Thyroid gland (tissue), 4 donors: Measurements from ENCODE around the gene PPP1CB. TPM values are rescaled to one million over a fixed set of nuclear protein-coding genes. Genes with fewer than 3 reads are reported as not detected.
A peak's percentile ranks its signal among the peaks of the same experiment; 100 is the strongest.

Experiments
- DNase-seq, 2 donors: peaks; one replicate each; pipeline ENCODE4 v3.0.0-alpha.2; 2019
- H3K27ac ChIP-seq, 3 donors: fragments of 200-600 bp; sonication (generic); 1 replicate in 2 of 3; 2 replicates in 1 of 3; pipeline ENCODE4 v1.5.1; 2016 to 2019; ENCODE audit warnings: mild to moderate bottlenecking in 1 of 3, moderate library complexity in 1 of 3
- H3K27me3 ChIP-seq: fragments of 200-600 bp; sonication (generic); one replicate; pipeline ENCODE4 v1.5.1; 2019
- H3K36me3 ChIP-seq, 2 donors: fragments of 200-600 bp; sonication (generic); one replicate each; pipeline ENCODE4 v1.5.1; 2016 to 2019
- H3K4me1 ChIP-seq, 2 donors: fragments of 200-600 bp; sonication (generic); one replicate each; pipeline ENCODE4 v1.5.1; 2017 to 2019
- H3K4me3 ChIP-seq, 3 donors: fragments of 200-600 bp; sonication (generic); replicated peaks in 1 of 3; 1 replicate in 2 of 3; 2 replicates in 1 of 3; pipeline ENCODE4 v1.5.1; 2016; ENCODE audit warnings: mild to moderate bottlenecking in 1 of 3
- H3K9me3 ChIP-seq: fragments of 200-600 bp; sonication (generic); one replicate; pipeline ENCODE4 v1.5.1; 2017
- POLR2A ChIP-seq, 2 donors: fragments of 450-650 bp; IDR thresholded peaks; one replicate each; pipeline ENCODE4 v1.6.1; 2017; ENCODE audit warnings: antibody characterized with exemption in 2 of 2, mild to moderate bottlenecking in 2 of 2, moderate library complexity in 1 of 2
- WGBS, 2 donors: methylation state at CpG; one replicate each; pipeline ENCODE4 v1.1.5; 2017; 5-methylcytosine and 5-hydroxymethylcytosine counted together
- intact Hi-C: fragments of 100-400 bp; cut with DNase I; formaldehyde crosslinking; loops from one replicate; pipeline ENCODE4 v1.15.1; 2023
- total RNA-seq, 4 donors: library from RNA; depleted of rRNA; stranded (reverse); fragments of >200 nt; gene quantifications; one replicate each; pipeline ENCODE4 v1.2.3, GENCODE V29; 2016
- TF ChIP-seq, protein P1 (sequence below), 6 experiments: fragments of 200-600 bp in 3 of 6; fragments of 450-650 bp in 3 of 6; sonication (generic) in 3 of 6; IDR thresholded peaks; one replicate each; pipeline ENCODE4 v1.5.1; 2016 to 2019; ENCODE audit warnings: antibody characterized with exemption in 6 of 6, mild to moderate bottlenecking in 2 of 6, inconsistent platforms in 1 of 6, moderate library complexity in 1 of 6

The PPP1CB gene
- total RNA-seq, 4 donors from 2014 or later = 142 to 229 (median 199) TPM

DNA sequence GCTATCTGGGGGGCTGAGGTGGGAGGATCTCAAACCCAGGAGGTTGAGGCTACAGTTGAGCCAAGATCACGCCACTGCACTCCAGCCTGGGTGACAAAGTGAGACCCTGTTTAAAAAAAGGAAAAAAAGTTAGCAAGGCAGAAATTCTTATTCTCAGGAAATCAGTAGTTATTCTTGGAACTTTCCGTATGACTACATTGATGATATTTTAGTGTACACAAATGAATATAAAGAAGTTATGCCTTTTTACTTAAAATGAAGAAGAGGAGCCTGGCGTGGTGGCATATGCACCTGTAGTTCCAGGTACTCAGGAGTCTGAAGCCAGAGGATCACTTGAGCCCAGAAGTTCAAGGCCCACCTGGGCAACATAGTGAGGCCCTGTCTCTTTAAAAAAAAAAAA is 66.4 kb downstream of the PPP1CB start:
- intact Hi-C loops = no loop called here
- TF ChIP-seq POLR2A (IDR thresholded peaks at IDR 0.05) = no peak
- TF ChIP-seq, protein P1, sequence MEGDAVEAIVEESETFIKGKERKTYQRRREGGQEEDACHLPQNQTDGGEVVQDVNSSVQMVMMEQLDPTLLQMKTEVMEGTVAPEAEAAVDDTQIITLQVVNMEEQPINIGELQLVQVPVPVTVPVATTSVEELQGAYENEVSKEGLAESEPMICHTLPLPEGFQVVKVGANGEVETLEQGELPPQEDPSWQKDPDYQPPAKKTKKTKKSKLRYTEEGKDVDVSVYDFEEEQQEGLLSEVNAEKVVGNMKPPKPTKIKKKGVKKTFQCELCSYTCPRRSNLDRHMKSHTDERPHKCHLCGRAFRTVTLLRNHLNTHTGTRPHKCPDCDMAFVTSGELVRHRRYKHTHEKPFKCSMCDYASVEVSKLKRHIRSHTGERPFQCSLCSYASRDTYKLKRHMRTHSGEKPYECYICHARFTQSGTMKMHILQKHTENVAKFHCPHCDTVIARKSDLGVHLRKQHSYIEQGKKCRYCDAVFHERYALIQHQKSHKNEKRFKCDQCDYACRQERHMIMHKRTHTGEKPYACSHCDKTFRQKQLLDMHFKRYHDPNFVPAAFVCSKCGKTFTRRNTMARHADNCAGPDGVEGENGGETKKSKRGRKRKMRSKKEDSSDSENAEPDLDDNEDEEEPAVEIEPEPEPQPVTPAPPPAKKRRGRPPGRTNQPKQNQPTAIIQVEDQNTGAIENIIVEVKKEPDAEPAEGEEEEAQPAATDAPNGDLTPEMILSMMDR (IDR thresholded peaks at IDR 0.05) = no peak

DNA sequence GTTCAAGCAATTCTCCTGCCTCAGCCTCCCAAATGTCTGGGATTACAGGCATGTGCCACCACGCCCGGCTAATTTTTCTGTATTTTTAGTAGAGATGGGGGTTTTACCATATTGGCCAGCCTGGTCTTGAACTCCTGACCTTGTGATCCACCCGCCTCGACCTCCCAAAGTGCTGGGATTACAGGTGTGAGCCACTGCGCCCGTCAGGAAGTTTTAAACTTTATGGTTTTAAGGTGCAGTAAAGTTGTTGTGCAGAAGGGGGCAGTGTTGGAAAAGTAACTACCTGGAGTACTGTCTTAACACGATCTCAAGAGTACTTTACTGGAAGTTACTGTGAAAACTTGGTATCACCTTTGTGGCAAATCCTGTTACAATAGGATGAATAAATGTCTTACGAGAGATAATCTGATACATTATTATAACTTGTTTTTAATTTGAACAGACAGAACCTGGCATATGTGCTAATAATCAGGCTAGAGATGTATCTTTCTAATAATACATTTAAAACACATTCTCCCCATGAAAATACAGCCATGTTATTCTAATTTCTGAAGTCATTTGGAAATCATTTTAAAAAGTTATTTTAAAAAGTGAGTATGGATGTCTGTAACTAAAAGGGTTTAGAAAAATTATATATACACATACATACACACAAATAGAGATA is 69.8 kb downstream of the PPP1CB start:
- peak; percentile 35 to 47 for DNase-seq
- TF ChIP-seq, protein P1 (IDR thresholded peaks at IDR 0.05) = peak in 5 of 6 experiments; percentile 38 to 84 (median 79)
- TF ChIP-seq POLR2A (IDR thresholded peaks at IDR 0.05) = no peak
- H3K36me3 ChIP-seq = no peaks in the 10 kb centered on the region
- intact Hi-C loops = no loop called here
- H3K4me3 ChIP-seq = no peak overlapping the region
- H3K27ac ChIP-seq = no peak overlapping the region
- 3 to 8% methylated on average over 8 of the region's 8 CpGs for WGBS, 2 donors
- H3K4me1 ChIP-seq = no peaks in the 10 kb centered on the region
- H3K27me3 ChIP-seq = no peaks in the 10 kb centered on the region
- H3K9me3 ChIP-seq = no peaks in the 10 kb centered on the region

More for the DNA sequence above, 66.4 kb downstream of the PPP1CB start:
- DNase-seq = no peak
- WGBS, 2 donors = 90 to 95% methylated on average over 3 of the region's 3 CpGs
- no peaks in the 10 kb centered on the region for H3K27me3 ChIP-seq
- no peak overlapping the region for H3K27ac ChIP-seq
- no peaks in the 10 kb centered on the region for H3K4me1 ChIP-seq
- H3K36me3 ChIP-seq = no peaks in the 10 kb centered on the region
- no peak overlapping the region for H3K4me3 ChIP-seq
- H3K9me3 ChIP-seq = no peaks in the 10 kb centered on the region

DNA sequence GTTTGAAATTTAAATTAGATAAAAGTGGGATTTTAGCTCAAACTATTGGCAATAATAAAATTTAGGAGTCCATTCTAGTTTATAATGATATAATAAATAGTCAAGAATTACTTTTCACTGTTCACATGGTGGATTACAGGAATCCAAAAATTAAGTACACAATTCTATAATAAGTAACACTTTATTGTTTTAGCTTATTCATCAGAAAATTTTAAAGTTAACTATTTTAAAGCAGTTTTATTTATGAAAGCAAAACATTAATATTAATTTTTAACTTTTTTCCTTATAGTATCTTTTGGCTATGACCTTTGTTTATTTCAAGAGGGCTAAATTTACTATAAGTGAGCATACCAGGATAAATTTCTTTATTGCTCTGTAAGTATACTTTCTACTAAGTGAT is 70.4 kb downstream of the PPP1CB start:
- Histone ChIP-seq H3K36me3 (no peaks in the 10 kb centered on the region), H3K27me3 (no peaks in the 10 kb centered on the region), H3K9me3 (no peaks in the 10 kb centered on the region), H3K4me1 (no peaks in the 10 kb centered on the region), H3K4me3 (no peak overlapping the region), H3K27ac (no peak overlapping the region)
- TF ChIP-seq POLR2A (IDR thresholded peaks at IDR 0.05) = no peak
- TF ChIP-seq, protein P1 (IDR thresholded peaks at IDR 0.05) = no peak
- no peak for DNase-seq
- intact Hi-C loops = no loop called here

DNA sequence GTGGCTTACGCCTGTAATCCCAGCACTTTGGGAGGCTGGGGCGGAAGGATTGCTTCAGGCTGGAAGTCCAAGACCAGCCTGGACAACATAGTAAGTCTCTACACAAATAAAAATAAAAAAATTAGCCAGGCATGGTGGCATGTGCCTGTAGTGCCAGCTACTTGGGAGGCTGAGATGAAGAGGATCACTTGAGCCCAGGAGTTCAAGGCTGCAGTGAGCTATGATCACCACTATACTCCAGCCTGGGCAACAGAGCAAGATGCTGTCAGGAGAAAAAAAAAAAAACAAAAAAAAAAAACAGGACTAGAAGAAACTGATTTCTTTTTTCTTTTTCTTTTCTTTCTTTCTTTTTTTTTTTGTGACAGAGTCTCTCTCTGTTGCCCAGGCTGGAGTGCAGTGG is 72.6 kb downstream of the PPP1CB start:
- intact Hi-C loops = no loop called here
- no peak for DNase-seq
- H3K9me3 ChIP-seq = no peaks in the 10 kb centered on the region
- no peak overlapping the region for H3K27ac ChIP-seq
- TF ChIP-seq, protein P1 (IDR thresholded peaks at IDR 0.05) = no peak
- TF ChIP-seq POLR2A (IDR thresholded peaks at IDR 0.05) = no peak
- no peak overlapping the region for H3K4me3 ChIP-seq
- H3K27me3 ChIP-seq = no peaks in the 10 kb centered on the region
- WGBS, 2 donors = 96 to 97% methylated on average over 2 of the region's 2 CpGs
- no peaks in the 10 kb centered on the region for H3K4me1 ChIP-seq
- H3K36me3 ChIP-seq = no peaks in the 10 kb centered on the region

DNA sequence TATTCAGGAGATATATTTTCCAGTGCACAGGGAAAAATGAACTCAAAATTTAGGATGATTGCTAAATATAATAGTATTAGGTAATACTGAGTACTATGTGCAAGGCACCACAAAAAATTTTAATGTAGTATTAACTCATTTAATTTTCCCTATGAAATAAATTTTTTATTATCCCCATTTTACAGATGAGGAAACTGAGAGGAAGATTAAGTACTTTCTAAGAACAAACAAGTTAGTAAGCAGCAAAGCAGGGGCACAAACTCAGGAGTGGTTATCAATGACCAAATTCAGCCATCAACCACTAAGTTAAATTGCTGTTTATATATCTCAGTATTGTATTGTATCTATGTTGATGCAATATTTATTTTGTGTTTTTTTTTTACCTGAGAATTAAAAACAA is 73.2 kb downstream of the PPP1CB start:
- no peak overlapping the region for H3K4me3 ChIP-seq
- DNase-seq = no peak
- intact Hi-C loops = no loop called here
- H3K36me3 ChIP-seq = no peaks in the 10 kb centered on the region
- no peaks in the 10 kb centered on the region for H3K4me1 ChIP-seq
- no peak overlapping the region for H3K27ac ChIP-seq
- H3K27me3 ChIP-seq = no peaks in the 10 kb centered on the region
- H3K9me3 ChIP-seq = no peaks in the 10 kb centered on the region
- no peak for TF ChIP-seq POLR2A (IDR thresholded peaks at IDR 0.05)
- TF ChIP-seq, protein P1 (IDR thresholded peaks at IDR 0.05) = no peak
